Activated CD8-positive, alpha-beta memory T cell treated with anti-CD3 and anti-CD28 coated beads, Interleukin-2, amount 50 U/mL, for 24 hours (primary cell): ENCODE results near the gene CD81.

Experiments
- DNase-seq: peaks from one replicate; pipeline ENCODE4 v3.0.0-alpha.2; 2020; ENCODE audit errors: extremely low read depth

The CD81 gene

DNA sequence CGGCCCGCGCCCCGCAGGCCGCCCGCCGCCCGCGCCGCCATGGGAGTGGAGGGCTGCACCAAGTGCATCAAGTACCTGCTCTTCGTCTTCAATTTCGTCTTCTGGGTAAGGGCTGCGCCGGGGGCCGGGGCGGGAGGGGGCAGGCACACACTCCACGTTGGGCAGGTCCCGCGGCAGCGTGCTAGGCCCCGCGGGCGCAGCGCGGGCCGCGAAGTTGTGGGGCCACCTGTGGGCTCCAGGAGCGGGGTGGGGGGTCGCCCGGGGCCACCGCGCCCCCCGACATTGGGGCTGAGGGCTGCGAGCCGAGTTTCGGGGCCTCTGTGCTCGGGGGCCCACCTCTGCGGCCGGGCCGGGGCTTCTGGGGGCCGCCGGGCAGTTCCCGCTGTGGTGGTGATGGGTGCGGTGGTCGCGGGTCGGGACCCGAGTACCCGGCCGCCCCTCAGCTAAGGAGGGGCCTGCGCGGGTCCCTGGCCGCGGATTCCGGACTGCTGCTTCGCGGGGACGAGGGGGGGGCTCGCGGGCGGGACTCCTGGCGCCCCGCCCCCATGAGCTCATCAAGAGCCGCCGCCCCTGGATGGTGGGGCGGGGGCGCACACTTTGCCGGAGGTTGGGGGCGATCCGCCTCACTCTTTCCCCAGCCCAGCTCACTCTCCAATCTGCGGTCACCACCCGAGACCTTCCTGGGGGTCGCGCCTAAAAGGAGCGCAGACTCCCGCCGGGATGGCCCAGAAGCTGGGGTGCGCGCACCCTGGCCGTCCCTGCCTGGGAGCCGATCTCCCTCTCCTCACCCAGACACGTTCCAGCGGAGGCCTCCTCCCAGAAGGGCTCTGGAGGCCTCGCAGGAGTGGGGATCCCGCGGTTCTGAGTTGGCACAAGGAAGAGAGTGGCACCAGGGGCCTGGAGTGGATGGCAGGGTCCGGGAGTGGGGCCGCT is 667 bp downstream of the CD81 start:
- no peak for DNase-seq

DNA sequence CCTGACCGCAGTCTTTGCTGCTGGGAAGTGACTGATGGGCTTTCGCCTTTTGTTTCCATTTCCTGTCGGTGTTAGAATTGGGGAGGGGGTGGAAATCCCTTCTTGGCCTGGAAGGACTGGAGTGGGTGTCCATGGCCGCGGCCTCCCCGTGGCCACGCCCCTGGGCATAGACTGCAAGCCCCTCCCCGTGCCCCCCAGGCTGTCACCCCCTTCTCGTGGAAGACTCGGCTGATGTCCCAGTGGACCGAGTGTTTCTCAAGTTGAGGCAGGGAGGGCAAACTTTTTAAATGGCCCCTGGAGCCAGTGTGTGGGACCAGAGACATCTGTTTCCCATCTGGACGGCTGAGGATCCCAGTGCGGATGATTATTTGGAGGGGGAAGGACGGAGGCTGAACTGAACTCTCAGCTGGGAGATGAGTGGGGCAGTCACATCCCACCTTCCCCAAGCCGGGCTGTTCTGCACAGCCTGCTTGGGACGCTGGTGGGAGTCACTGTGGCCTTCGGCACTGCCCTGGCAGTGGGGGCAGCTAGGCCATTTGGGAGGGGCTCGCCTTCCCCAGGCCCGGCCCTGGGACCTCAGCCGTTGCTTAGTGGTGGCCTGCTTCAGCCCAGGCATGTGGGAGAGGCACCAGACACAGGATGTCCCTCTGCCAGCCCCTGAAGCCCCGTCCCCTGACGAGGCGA is 1.6 kb downstream of the CD81 start:
- DNase-seq: no peak

DNA sequence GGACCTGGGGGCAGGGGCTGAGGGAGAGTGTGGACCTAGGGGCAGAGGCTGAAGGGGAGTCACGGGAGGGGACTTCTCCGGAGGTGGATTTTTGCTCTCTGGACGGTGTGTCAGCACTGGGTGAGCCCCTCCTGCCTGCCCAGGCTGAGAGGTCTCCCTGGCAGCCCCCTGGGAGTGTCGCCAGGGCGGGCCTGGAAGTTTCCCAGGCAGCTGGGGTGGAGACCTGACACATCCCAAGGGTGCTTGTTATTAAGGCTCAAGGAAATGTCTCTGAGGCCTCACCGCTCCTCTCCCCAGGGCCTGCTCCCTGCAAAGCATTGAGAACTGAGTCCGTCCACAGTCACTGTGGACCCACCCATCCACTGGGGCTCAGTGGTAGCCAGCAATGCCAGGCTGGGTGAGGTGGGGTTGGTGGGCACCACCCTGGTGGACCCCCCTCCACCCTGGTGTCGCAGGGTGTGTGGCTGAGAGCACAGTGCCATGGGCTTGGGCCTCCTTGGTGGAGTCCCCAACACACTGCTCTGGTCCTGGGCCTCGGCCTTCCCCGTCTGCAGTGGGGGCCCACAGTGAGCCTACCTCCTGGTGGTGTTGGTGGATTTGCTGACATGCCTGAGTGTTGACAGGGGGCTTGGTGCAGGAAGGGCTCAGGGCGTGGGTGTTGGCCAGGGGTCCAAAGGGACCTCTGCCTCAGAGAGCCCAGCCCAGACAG is 2.5 kb downstream of the CD81 start:
- DNase-seq: no peak

DNA sequence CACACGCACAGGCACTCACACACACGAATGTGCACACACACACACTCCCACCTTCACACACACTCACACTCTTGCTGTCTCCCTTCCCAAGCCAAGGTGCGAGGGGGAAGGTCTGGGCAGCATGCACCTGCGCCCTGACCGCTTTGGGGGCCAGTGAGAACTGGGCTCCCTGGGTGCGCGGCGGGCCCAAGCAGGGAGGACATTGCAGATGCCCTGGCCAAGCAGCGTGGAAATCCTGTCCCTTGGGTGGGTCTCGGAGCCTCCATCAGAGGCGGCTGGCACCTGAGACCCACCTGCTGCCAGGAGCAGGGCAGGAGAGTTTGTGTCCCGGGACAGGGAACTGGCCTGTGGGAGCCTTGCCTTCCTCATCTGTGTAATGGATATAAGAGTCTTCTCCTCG is 3.3 kb downstream of the CD81 start:
- no peak for DNase-seq

DNA sequence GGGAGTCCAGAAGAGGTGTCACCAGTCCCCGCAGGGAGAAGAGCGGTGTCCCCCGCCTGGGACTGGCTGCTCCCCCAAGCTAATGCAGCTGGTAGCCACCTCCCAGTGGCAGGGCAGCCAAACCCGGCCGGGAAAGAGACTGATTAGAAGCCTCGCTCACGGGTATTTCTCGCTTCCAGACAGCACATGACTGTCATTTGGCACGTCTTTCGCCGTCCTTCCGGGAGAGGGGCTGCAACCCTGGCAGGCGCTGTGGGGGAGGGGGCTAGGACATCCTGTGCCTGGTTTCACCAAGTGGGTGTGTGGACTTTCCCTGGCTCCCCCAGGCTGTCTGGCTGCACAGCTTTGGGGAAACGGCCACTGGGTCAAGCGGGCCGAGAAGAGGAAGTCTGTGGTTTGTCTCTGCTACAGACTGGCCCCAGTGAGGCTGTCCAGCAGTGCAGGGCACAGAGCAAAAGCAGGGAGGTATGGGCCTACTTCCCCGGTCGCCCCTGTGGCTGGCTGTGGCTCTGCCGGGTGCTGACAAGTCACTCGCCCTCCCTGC is 3.8 kb downstream of the CD81 start:
- no peak for DNase-seq

DNA sequence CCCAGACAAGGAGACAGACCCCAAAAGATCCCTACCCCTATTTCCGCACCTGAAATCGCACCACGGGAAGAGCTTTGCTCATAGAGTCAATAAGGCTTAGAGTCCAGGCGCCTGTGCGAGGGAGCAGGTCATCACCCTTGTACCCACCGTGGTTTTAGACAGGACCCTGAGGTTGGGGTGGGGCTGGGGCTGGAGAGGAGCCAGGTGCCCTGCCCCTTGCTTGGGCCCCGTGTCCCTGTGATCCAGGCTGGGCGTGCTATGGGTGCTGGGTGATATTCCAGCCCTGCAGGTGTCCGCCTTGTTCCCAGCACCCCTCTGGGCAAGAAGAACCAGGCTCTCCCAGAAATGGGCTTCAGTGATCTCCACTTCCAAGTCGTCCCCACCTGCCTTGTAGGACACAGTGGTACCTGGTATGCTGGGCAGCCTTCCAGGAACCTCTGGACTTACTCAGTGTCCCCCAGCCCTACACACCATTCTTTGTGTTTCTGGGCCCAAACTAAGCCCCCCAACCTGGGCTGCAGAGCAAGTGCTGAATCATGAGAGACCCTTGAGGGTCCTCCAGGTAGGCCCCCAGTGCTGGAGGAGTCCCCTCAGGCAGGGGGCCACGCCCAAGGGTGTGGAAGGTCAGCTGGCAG is 4.5 kb downstream of the CD81 start:
- DNase-seq: no peak

DNA sequence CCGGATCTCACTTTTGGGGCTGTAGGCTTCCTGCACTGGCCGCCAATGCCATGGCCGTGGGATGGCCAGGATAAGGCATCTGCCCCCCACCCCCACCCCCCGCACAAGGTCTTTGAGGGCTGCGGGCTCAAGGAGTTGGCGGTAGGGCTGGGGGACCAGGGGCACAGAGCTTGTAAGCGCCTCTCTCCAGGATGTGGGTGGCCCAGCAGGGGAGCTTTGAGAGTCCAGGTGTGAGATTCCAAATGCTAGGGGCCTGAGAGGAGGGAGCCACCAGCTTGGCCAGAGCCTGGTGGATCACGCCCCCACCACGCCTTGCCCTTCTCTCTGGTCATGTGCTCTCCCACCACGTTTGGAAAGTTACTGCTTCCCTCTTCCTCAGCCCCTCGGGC is 5.0 kb downstream of the CD81 start:
- DNase-seq: no peak

DNA sequence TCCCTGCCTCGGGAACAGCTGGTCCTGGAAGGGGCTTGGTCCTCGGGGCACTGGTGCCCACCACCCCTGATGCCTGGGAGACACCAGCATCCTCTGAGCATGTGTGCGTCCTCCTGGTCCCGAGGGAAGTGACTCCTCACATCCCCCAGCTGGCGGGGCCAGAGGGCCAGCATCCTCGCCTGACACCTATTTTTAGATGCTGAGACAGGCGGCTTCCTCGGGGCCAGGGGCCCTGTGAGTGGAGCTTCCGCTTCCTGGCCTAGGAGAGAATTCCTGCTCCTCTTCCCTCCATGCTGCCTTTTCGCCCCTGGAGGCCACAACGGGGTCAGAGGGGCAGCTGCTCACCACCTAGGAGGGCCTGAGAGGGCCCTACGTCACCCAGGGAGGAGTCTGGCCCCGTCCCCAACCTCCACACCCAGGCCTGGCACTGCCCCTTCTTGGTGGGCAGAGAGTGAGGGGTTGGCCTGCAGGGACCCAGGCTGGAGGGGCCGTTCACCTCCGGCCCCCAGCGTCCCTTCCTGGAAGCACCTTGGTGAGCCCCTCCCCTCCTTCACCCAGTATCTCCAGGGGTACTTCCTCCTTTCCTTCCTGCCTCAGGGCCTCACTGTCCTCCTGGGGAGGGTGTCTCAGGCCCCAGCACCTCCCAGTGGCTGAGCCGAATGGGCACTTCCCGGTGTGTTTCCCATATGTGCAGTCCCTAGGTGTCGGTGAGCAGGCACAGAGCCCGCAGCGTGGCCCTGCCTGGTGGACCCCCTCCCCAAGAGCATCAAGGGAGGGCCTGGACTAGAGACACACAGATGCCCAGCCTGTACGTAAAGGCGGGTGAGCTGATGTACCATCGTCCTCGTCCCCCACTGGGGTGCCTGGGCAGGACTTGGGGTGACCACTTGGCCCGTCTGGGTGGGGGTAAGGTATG is 6.1 kb downstream of the CD81 start:
- no peak for DNase-seq

DNA sequence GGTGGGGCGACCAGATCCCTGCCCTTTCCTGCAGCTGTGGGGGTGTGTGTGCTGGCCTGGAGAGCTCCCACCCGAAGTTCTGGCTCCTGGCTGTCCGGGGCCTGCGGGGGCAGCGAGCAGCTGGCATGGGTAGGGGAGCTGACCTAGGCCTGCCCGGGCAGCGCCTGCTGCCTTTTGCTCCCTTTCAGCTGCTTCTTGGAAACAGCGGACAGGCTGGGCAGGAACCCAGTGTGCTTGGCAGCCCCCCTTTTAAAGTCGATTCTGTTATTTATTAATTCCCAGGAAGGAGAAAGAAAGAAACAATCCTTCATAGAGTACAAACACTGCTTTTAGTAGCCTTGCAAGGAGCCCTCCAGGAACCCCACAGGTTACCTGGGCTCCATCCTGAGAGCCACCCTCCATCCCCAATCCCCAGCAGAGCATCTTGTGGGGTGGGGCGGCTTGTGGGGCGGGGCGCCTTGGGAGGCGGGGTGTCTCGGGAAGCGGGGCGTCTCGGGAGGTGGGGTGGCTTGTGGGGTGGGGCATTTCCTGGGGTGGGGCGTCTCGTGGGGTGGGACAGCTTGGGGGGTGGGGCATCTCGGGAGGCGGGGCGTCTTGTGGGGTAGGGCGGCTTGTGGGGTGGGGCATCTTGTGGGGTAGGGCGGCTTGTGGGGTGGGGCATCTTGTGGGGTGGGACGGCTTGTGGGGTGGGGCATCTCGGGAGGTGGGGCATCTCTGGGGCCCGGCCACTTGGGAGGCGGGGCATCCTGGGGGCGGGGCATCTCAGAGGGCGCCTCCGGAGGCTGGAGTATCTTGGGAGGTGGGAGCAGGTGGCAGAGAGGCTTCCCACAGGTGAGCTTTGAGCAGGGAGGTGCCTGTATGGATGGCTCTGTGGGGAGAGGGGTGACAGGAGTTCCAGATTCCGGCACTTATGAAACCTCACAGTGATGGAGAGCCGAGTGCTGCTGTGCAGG is 7.0 kb downstream of the CD81 start:
- no peak for DNase-seq

DNA sequence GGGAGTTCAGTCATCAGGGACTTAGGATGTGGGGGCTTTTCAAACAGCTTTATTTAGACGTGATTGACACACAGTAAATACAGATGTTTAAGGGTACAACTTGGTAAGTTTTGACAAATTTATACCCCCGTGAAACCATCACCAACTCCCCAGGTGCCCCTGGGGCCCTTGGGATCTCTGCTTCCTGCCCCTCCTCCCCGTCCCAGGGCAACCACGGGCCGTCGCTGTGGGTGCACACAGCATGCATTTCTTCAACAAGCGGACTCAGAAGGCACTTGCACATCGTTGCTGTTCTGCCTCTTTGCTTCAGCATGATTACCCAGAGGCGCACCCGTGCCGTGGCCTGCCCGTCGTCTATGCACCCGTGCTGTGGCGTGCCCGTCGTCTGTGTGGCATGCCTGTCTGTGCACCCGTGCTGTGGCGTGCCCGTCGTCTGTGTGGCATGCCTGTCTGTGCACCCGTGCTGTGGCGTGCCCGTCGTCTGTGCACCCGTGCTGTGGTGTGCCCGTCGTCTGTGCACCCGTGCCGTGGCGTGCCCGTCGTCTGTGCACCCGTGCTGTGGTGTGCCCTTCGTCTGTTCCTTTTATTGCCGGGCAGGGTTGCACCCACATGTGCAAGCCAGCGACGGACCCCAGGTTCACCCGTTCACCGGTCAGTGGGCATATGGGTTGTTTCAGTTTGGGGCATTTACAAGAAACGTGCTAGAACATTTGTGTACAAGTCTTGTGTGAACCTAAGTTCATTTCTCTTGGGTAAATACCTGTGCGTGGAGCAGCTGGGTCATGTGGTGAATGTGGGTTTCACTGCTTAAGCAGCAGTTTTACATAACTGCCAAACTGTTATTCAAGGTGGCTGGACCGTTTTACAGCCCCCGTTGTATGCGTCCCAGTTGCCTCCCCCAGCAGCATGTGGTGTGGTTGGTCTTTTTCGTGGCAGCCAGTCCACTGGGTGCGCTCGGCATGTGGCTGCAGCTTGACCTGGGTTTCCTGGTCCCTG is 8.3 kb downstream of the CD81 start:
- no peak for DNase-seq

DNA sequence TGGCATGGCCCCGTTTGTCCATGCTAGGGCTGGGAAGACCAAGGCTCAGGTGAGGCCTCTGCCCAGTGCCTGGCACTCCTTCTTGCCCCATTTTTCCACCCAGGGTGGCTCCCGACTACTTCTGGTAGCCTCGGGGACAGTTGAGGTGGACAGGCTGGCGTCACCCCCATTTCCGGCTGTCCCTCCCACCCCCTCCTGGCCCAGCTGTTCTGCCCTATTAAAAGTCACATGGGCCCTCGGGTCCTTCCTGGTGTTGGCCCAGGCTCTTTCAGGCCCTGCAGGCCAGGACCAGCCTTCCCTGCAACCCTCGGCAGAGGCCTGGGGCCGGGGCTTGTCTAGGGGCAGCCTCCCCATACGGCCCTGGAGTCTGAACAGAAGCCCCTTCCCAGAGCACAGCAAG is 9.5 kb downstream of the CD81 start:
- no peak for DNase-seq

DNA sequence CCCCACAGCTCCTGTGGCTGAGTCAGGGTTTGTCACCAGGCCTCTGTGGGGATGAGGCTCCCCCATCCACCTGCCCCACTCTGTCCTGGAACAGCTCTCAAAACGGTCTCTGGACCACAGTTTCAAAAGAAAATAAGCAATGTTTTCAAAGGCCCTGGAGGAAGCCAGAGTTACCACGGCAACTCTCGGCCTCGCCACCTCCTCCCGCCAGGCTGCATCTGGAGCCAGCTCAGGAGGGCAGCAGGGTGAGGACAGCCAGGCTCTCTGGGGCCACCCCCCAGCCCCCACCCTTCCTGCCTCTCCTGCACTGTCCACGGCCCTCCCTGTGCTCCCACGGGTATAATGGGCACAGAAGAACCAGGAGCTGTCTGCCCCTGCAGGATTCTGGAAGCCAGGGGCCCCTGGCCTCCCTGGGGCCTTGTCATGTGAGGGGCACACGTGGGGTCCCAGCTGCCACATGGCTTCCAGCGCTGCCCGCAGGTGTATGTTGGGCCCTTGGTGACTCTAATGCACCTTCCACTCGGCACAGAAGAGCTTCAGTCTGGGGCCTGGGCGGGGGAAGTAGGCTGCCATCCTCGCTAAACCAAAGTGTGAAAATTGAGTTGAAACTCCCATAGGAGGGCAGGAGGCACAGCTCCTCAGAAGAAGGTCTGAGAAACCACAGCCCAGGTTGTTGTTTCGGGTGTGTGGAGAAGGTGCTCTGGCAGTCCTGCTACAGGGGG is 10.3 kb downstream of the CD81 start:
- DNase-seq: no peak

DNA sequence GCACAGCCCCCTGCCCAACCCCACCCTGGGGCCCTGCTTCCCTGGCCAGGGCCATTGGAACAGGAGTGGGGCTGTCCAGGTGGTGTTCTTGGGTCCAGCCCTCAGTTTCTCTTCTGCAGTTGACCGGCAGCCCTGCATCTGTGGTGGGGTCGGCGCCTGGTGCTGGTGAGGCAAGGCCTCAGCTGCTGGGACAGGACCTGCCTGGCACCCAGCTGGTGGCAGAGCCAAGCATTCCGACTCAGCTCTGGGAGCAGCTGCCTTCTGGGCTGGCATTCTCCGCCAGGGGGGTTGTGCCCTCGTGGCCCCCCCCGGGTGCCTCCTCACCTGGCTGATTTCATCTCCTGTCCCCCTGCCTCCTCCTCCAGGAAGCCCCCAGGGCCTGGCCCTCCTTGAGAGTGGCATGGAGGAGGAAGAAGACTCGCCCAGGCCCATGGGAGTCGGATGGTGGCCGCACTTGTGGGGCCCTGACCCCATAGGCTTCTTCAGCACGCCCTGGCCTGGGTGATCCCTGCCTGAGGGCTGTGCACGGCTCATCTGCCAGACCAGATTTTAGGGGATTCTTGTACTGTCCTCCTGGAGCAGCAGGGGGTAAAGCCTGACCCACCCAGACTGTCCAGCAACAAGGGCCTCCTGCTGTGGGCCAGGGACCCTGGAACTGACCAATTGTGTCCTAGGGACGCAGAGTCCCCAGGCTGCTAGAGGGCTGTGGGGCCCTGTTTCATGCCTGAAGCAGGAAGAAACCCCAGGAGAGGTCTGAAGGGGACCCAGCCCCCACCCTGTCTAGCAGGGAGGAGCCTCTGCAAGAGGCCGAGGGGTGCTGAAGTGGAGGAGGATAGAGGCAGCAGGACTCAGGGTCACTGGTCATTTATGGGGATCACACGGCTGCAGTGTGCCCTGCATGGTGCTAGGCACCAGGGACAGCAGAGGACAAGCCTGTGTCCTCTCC is 11.6 kb downstream of the CD81 start:
- no peak for DNase-seq

DNA sequence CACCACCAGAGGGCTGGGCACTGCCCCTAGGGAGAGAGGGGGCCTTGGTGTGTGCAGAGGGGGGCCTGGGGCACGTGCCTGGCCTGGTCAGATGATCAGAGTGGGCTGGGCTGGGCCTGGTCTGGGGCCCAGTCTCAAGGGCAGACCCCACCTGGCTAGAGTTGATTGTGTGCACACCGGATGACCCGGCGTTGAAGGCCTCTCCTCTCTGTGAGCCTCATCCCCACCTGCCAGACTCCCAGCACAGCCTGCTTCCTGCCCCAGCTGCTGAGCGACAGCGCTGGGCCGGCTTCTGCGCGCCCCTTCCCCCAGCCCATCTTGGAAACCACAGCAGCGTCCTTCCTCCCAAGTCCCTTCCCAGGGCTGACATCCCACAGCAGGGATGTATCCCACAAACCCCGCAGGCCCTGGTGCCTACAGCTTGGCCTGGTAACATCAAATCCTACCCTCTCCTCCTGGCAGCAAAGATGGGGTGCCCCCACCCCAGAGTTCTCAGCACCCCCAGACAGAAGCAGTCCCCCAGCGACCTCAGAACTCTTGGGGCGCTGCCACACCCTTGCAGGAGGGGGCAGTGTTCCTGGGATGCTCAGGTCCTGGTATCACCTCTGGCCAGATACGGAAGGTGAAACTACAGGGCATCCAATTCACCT is 12.4 kb downstream of the CD81 start:
- DNase-seq: no peak

DNA sequence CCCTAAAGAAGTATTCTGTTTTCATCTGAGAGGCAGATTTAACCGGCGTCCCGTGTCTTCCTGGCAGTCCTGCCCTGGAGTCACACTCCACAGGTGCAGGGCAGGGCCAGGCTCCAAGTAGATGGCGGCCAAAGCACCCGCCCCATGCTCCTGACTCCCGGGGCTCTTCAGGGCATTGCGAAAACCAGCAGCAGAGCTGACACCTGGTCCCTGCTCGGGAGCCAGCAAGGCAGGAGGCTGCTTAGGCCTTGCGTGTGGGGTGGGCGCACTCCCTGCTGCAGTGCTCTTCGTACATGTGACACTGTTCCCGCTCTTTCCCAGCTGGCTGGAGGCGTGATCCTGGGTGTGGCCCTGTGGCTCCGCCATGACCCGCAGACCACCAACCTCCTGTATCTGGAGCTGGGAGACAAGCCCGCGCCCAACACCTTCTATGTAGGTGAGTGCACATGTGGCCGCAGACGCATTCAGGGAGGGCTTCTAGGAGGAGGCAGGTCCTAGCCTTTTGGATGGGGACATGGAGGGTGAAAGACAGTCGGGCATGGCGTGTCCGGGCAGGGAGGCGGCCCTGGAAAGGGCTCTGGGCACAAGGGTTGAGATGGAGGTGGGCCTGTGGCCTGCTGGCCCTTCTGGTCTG is 13.1 kb downstream of the CD81 start:
- no peak for DNase-seq

DNA sequence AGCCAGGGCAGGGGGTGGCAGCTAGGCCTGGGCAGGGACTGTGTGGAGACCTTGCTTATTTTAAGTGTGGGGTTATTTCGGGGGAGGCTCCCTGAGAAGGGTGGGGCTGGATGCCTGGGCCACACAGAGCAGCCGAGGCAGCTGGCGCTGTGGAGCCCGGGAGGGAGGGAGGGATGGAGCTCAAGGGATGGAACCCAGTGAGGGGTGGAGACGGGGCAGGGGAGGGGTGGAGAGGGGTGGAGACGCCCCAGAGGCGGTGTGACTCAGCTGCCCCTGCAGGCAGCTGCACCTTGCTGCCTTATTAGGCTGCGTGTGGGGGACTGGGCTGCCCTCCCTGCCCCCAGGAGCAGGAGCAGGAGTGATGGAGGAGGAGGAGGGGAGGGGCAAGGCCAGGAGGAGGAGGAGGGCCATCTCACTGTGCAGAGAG is 13.6 kb downstream of the CD81 start:
- DNase-seq: no peak
